ENCODE data around the gene CASTOR2.

DNA sequence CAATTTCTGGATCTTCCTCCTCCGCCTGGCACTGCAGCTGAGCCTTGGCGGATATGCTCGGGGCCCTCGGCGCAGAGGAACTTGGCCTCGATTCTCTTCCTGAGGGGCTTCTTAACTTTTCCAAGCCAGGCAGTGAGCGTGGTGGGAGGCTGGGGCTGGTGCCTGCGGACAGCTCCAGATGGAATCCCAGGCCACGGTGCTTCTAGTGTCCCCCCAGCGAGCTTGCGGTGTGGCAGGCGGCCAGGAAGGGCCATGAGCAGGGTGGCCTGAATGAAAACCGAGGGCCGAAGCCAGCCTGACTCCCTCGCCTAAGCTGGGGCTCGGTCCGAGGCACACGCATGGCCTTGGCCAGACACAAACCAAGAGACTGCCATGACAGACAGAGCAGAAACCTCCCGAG, 77.8 kb downstream of the CASTOR2 start:
- no peak for TF ChIP-seq GATA3 (IDR thresholded peaks at IDR 0.05; ENCODE audit: low read depth, low read length)
- TF ChIP-seq GATA2 (IDR thresholded peaks at IDR 0.05; ENCODE audit: low read depth, low read length) = no peak
